Middle frontal gyrus (tissue), 1 donor: Measurements from ENCODE around the gene CACNA1H.

ENCODE experiments used
- DNase-seq: peaks from one replicate; pipeline ENCODE4 v3.0.0-alpha.2; 2015; ENCODE audit warnings: low spot score; ENCODE audit errors: extremely low spot score

Gene CACNA1H

DNA sequence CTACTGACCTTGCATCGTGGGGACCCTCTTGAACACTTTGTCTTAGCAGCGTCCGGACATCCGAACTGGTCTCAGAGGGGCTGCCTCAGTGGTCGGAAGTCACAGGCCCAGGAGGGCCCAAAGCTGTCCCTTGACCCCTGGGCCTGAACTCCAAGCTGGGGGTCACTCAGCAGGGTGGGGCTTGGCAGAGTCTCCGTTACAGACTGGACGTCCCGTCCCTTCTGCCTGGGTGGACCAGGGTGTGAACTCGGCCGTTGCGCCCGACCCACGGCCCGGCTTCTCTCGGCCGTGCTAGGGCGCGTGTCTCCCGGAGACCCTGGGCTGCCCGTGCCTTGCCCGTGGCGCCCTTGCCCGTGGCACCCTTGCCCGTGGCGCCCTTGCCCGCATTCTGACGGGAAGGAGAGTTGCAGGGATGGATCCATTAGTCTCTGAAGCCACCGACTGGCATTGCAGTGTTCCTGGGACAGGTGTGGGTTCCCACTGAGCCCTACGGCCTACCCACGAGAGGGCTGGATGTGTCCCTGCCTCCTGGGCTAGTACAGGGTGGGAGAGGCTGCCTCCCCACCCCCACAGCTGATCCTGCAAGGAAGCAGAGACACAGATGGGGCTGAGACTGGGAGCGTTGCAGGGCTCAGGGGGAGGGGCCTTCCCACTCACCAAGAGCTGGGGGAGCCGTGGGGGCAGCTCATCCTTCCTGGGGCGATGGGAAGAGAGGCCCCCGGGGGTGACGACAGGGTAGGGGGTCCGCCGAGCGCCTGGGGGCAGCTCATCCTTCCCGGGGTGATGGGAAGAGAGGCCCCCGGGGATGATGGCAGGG is 4.9 kb downstream of the CACNA1H start:
- DNase-seq: no peak

DNA sequence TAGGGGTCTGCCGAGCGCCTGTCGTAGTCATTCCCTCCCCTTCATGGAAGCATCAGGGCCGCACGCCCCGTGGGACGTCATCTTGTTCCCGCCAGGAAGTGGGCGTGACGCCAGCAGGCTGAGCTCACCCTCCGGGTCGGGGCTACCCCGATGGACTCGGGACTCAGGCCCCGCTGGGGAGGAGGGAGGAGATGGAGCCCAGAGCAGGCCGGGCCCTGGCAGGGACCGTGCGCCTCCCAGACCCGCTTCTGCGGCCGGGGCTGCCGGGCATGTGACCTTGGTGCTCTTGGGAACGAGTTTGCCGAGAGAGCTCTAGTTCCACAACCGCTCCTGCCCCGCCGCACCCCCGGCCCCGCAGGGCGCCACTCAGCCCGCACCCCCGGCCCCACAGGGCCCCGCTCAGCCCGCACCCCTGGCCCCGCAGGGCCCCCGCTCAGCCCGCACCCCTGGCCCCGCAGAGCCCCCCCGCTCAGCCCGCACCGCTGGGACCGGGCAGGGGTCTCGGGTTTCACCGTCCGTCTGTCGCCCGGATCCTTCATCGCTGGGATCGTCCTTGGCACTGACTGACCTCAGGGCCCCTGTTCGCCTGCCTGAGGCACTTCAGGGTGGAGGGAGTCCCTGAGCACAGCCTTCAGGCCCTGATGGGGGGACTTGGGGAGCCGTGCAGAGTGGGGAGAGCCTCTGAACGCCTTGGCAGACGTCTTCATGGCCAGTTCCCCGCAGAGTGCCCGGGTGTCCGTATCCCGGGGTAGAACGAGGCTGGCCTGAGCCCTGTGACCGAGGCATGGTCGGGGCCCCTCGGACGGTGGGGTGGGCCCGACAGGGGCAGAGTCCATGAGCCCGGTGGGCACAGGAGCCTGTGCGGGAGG is 5.8 kb downstream of the CACNA1H start:
- no peak for DNase-seq

DNA sequence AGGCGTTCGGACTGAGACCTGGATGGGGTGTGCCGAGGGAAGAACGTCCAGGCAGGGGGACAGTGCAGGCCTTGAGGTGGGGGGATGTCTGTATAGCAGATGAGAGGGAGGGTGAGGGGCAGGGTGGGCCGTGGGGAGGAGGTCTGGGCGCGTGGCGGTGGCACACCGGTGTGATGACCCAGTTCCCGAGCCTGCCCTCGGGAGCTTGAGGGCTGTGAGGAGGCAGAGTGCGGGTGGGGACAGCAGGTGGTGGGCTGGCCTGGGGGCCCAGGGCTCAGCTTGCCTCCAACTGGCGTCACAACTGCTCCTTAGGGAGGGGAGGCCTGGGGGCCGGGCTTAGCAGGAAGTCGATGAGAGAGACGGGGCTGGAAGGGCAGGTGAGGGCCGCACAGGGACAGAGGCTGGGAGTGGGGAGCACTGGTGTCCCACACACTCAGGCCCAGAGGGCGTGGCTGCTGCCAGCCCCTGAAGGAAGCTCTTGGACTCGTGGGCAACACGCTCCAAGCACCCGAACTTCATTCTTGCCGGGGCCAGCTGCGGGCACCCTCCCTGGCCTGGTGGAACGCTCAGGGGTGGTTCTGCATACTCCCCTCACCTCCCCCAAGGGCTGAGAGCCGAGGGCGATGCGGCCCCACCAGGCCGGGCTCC is 6.5 kb downstream of the CACNA1H start:
- DNase-seq: no peak

DNA sequence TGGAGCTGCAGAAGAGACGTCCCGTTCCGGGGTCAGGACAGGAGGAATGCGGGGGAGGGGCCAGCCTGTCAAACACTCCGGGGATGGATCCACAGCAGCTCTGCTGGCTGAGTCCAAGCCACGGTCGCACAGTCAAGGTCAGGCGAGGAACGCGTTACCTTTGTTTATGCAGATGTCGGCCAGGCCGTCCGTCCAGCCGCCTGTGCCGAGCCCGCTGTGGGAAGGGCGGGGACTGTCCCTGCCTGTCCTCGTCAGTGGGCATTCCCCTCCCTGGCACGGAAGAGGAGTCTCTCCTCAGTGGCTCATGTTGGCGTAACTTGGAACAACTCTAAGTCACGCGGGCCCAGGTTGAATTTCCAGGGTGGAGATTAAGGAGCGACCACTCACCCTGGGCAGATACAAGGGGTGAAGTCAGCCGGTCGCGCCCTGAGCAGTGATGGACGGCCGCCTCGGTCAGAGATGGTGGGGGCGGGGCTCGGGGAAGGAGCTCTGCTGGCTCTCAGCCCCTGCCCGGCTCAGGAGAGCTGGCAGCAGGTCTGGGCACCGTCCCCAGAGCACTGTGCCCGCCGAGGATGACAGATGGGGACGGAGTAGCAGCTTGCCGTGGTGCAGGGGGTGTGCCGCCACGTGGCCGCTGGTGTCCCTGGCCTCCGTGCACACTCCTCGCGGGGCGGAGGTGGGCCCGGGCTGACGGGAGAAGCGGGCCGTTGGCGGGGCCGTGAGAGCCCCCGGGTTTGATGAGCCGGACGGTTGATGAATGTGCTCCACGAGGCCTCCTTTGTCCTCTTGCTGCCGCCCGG is 7.3 kb downstream of the CACNA1H start:
- DNase-seq: peak; percentile 11

DNA sequence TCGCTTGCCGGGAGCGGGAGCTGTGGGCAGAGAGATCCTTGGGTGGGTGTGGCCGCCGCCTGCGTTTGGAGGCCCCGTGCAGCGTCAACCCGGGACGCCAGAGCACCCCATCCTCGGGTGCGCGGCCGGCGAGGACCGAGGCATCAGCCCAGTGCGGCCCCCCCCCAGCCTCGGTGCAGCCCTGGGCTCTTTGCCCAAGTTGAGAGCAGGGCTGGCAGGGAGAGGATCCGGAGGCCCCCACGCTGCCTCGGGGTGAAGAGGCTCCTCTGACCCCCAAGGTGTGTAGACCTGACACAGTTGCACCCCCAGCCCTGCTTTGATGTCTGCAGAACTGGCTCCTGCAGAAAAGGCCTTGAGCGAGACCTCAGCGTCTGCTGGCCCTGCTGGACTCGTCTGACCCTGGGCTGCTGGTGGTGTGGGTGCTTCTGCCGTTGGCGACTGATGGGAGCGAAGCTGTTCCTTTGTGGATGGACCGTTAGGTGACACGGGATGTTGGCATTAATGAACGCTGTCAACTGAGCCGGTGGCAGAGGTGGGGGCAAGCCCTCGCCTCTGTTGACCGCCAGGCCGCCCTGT is 8.0 kb downstream of the CACNA1H start:
- no peak for DNase-seq

DNA sequence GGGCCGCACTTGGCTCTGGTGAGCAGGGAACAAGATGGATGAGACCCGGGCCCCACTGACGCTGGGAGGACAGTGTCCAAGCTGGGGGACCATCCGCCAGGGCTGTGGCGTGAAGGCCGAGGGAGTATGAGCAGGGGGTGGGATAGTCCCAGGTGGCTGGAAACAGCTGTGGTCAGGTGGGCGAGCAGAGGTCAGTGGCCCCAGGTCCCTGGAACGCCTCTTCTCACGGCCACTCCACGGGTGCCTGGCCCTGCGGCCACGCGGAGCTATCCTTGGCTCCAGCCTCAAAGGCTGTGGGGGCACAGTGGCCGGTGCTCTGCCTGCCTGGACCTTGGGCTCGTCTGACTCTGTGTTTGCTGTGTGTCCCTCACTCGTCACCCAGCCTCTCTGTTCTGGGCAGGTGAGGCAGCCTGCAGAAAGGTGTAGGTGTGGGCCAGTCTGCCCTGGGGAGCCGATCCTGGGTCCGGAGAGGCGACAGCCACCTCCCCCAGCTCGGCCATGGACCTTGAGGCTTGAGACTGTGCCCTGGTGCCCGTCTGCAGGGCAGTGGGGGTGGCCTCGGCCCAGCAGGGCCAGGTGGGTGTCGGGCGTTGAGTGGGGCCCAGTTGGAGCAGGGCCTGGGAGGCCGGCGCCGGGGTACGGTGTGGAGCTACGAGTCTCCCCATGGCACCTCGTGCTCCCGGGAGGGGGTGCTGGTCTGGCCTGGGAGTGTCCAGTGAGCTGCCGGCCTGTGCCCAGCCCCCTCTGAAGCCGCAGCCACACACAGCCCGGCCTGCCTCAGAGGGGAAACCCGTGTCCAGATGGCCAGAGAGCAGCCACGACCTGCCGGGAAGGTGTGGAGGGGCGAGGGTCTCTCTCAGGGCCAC is 10.0 kb downstream of the CACNA1H start:
- no peak for DNase-seq

DNA sequence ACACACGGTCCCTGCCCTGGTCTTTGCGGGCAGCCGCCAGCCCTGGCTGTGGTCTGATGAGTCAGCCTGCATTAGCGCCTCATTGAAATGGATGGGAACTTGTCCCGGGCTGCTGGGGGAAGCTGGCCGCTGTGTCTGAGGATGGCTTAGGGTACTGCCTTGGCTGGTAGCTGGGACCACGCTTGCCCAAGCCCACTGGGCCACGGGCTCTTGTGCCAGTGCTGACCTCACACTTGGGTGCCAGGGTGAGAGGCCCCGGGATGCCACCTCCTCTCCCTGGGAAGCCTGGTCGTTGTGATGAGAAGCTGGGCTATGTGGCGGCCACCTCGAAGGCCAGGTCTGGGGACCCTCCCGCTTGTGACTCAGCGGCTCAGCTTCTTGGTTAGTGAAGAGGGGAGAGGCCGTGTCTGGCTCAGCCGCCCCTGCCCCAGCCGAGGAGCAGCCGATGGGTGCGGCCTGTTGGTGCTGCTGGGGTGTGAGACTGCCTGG is 10.7 kb downstream of the CACNA1H start:
- no peak for DNase-seq

DNA sequence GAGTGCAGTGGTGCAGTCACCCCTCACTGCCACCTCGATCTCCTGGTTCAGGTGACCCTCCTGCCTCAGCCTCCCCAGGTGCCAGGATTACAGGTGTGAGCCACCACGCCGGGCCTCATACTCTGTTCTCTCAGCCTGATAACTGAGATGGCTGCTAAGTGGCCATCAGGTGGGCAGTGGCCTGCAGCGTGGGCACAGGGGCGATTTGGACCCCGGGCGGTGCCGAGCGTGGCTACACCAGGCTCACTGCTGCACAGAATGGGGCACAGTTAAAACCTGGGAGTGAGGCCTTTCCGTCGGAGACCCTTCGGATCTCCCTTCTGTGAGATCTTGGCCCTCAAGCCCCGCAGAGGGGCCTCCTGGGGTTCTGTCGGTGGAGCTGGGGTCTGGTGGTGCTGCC is 11.5 kb downstream of the CACNA1H start:
- DNase-seq: no peak

DNA sequence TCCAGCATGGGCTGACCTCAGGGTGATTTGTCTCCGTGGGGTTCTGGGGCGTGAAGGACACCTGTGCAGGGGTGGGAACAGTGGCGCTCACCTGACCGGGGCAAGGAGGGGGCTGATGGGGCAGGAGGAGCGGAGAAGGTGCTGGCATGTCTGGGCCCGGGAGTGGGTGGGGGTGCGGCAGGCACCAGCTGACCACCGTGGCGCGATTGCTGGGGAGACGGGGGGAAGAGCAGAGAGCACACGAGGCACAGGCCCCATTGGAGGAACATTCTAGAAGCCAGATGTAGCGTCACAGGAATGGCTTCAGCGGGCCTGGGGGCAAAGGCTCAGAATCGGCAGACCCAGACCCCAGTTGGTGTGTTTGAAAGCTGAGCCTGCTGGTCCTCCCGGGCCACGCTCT is 12.1 kb downstream of the CACNA1H start:
- no peak for DNase-seq

DNA sequence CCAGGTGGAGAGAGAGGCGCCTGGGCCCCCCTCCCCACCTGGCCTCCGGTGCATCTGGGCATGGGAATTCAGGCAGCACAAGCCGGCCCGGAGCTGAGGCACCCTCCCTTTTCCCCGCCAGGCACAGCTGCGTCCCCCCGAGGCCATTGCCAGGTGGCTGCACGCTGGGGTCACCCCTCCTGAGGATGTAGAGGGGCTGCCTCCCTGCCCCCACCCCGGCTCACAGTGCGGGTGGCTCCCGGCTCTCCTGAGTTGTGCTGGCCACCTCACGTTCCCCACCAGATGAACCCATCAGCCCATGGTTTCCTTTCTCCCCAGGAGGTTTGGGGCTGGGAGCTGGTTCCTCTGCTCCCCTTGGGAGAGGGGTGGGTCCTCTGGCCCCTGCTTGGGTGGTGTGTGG is 12.6 kb downstream of the CACNA1H start:
- DNase-seq: no peak

DNA sequence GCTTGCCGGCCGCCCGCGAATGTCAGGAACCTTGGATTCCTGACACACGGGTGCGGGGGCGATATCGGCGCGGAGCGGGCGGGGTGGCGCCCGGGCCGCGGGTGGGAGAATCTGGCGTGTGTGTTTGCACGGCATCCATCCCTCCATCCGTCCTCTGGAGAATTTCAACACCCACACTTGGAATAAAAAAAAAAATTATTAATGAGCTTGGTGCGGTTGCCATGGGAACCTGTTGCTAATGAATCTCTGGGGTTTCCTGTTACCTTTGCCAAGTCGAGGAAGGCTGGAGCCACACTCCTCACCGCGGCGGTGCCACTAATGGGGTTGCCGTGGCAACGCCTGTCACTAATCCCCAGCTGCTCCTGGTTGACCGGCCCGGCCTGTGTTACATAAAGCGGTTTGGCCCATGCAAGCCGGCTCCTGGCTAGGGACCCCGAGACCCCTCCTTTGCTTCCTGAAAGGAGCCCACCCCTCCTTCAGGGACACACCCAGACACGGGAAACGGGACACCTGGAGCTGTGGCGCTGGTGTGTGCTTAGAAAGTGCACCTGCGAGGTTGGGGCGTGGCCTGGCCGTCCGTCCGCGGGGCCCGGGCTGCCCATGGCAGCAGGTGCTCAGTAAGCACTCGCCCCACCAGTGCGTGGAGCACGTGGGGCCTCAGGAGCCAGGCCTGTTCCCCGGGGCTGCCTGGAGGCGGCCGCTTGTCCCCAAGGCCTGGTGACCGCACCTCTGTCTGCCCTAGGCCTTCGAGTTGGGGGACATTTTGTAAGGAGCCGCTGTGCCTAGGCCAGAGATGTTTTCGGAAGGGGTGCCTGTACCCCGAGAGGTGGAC is 14.6 kb downstream of the CACNA1H start:
- DNase-seq: no peak

DNA sequence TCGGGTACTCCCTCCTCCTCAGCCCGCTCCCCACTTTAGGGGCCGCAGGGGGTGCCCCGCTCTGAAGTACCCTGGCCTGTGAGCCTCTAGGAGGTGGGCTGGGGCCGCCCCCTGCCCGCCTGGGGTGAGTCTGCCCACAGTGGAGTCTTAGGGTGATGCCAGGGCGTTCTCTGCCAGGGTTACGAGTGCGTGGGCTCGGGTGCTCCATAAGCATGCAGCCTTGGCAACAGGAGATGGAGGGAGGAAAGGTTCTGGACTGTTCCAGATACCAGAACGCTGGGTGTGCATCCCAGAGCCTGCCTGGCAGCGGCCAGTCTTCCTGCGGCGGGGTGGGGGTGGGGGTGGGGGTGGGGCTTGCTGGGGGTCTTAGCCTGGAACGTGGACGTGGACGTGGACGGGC is 15.9 kb downstream of the CACNA1H start:
- no peak for DNase-seq

DNA sequence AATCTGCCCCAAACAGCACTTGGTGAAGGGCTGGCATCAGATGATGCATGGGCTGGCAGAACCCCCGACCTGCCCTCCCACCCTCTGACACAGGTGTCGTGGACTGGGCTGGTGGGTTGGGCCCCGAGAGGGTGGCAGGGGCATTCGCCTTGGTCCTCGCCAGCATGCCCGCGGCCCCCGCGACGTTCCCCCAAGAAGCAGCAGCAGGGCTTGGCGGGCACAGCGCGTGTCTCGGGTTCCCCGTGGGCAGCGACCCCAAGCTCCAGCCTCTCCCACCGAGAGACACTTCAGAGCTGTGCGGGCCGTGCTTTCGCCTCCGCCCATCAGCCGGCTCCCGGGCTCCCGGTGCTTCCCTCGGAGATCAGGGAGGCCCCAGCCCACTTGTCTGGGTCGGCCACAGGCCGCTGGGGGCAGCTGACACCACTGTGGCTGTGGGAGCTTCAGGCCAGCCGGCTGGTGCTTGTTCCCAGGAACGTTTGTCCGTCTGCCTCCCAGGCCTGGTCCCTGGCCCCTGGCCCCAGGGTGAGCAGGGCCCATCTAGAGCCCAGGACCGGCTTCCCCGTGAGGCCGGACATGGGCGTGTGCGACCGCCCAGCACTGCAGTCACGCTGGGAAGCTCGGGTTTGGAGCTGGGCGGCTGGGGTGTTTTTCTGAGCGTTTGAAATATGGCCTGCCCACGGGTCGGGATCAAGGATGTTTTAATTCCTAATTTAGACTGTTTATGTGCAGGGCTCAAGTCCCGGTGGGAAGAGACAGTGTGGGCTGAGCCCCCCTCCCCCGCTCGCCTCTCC is 16.6 kb downstream of the CACNA1H start:
- DNase-seq: no peak

DNA sequence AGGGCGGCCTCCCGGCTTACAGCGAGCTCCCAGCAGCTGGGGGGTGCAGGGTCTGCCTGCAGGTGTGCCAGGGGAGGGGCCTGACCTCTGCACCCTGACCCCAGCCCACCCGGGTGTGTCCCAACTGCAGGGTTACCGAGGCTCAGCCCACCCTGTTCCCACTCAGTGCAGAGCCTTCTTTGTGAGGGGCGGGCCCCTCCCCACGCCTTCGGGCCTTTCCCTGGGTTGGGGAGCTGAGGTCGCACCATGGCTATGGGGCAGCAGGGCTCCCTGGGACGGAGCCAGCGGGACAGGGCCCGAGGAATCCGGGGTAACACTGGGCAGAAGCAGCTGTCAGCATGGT is 17.1 kb downstream of the CACNA1H start:
- DNase-seq: no peak

DNA sequence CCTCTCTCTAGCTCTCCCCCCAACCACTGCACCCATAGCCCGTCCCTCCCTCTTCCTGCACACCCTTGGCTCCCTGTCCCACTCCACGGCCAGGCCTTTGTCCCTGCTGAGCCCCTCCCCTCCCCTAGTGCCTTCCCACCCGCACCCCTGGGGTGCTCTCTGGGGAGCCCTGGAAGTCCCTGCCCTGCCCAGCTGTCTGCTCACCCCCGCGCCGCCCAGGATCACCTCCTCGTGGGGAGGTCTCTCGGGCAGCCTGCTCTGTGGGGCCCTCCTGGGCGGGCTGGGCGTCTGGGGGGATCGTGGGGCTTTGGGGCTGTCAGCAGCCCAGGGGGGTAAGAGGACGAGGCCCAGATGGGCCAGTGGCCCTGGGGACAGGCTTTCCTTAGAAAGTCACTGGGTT is 18.1 kb downstream of the CACNA1H start:
- DNase-seq: no peak

DNA sequence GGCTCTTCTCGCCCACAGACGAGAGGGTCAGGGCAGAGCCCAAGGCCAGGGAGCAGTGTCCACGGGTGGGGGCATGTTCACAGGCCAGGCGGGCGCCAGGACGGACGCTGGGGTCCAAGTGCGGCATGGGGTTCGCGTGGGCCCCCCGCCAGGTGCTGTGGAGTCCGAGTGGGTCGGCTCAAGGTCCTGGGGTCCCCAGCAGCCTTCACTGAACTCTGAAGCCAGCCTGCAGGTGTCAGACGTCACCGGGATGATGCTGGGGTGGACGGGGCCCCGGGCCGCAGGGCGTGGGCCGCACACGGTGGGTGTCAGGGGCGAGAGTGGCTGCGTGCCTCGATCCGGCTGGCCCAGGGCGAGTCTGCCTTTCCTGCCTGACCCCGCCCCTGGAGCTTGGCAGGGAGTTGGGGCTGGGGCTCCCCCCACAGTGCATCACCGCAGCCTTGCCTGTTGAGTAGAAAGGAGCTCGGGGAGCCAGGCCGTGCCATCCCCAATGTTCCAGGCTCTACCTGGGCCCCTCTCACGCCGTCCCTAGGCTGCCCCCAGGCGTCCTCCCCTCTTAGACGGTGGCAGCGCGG is 19.0 kb downstream of the CACNA1H start:
- no peak for DNase-seq

DNA sequence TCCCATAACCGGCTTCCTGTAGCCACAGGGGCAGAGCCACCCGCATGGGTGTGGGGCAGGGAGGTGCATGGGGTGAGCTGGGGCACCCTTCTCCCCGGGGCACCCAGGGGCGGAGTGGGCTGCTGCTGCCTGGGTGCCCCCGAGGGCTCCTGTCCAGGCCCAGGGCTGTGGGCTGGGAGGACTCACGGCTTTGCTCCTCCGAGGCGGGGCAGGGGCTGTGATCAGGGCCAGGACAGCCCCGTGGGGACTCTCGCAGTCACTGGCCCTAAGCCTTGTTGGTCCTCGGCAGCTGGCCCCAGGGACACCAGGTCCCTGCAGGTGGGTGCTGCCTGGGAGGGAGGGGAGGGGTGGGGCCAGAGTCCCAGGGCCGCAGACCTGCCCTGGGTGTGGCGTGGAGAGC is 19.7 kb downstream of the CACNA1H start:
- no peak for DNase-seq
